Epithelial cell of esophagus (primary cell): ENCODE measurements around the gene UBR2.
A peak's percentile ranks its signal among the peaks of the same experiment; 100 is the strongest.

Experiments used
- DNase-seq: peaks from one replicate; pipeline ENCODE4 v3.0.0; 2010; ENCODE audit warnings: low read depth
- H3K4me3 ChIP-seq: 2 replicates; pipeline ENCODE4 v1.5.1; 2011; ENCODE audit warnings: mild to moderate bottlenecking, low read length, control low read depth
- CTCF ChIP-seq: IDR thresholded peaks from 2 replicates; pipeline ENCODE4 v1.5.1; 2011; ENCODE audit warnings: low read depth, mild to moderate bottlenecking, low read length, control low read depth, inconsistent platforms; ENCODE audit not compliant: insufficient read depth; ENCODE audit errors: missing control alignments

UBR2 gene

GRCh38 chr6:42618686-42619085, 54.9 kb downstream of the UBR2 start:
- no peak overlapping the region for H3K4me3 ChIP-seq
- TF ChIP-seq CTCF, result no peak
- peak; percentile 88 for DNase-seq

GRCh38 chr6:42619963-42620362, 56.1 kb downstream of the UBR2 start:
- DNase-seq, result no peak
- TF ChIP-seq CTCF, result no peak
- H3K4me3 ChIP-seq, result no peak overlapping the region

- no peak for DNase-seq
- no peak for TF ChIP-seq CTCF
- H3K4me3 ChIP-seq, result no peak overlapping the region
These were observed 60.8 kb downstream of the UBR2 start for GRCh38 chr6:42624601-42625000.

- no peak for TF ChIP-seq CTCF
- peak; percentile 5 for DNase-seq
- H3K4me3 ChIP-seq, result no peak overlapping the region
These were observed 63.2 kb downstream of the UBR2 start for GRCh38 chr6:42627044-42627443.

- TF ChIP-seq CTCF, result no peak
- H3K4me3 ChIP-seq, result no peak overlapping the region
- DNase-seq, result no peak
These were observed 63.8 kb downstream of the UBR2 start for GRCh38 chr6:42627674-42628073.

- TF ChIP-seq CTCF, result no peak
- H3K4me3 ChIP-seq, result no peak overlapping the region
- no peak for DNase-seq
These were observed 64.8 kb downstream of the UBR2 start for GRCh38 chr6:42628604-42629003.

- H3K4me3 ChIP-seq, result no peak overlapping the region
- no peak for DNase-seq
- TF ChIP-seq CTCF, result no peak
These were observed 66.0 kb downstream of the UBR2 start for GRCh38 chr6:42629845-42630244.
